Nephron progenitor cell (in vitro differentiated cells): Measurements from ENCODE around the gene NRIP3.

ENCODE experiments used
- DNase-seq: peaks from one replicate; pipeline ENCODE4 v3.0.0; 2021
- H3K27ac Mint-ChIP-seq: 2 replicates; pipeline ENCODE4 v1.8.0; 2021; ENCODE audit warnings: mild to moderate bottlenecking, moderate library complexity, mixed read lengths
- H3K27me3 Mint-ChIP-seq: 2 replicates; pipeline ENCODE4 v1.8.0; 2021; ENCODE audit warnings: mild to moderate bottlenecking, low read depth, mixed read lengths; ENCODE audit not compliant: poor library complexity
- H3K36me3 Mint-ChIP-seq: 2 replicates; pipeline ENCODE4 v1.8.0; 2021; ENCODE audit warnings: low read depth, mixed read lengths
- H3K4me1 Mint-ChIP-seq: 2 replicates; pipeline ENCODE4 v1.8.0; 2021; ENCODE audit warnings: mixed read lengths
- H3K4me3 Mint-ChIP-seq: 2 replicates; pipeline ENCODE4 v1.8.0; 2021; ENCODE audit warnings: mild to moderate bottlenecking, moderate library complexity, mixed read lengths
- H3K9me3 Mint-ChIP-seq: 2 replicates; pipeline ENCODE4 v1.8.0; 2021; ENCODE audit warnings: mild to moderate bottlenecking, moderate library complexity, mixed read lengths
- TF ChIP-seq, protein P1 (sequence below): fragments of 200-600 bp; sonication (generic); IDR thresholded peaks from 2 replicates; pipeline ENCODE4 v1.5.0; 2021; ENCODE audit warnings: antibody characterized with exemption

Gene NRIP3

DNA sequence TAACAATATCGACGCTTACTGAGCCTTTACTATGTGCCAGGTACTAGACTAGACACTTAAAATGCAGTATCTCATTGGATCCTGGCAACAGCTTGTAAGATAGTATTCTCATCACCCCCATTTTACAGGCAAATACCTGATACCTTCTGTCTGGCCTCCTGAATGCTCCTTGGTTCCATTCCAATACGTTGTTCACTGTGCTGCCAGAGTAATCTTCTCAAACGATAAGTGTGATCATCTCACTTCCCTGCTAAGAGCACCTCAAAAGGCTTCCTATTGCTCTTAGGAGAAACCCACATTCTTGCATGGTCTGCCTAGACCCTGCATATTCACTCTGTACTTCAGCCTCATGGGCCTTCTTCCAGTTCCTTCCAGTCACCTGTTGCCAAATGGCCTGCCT is 1.3 kb upstream of the NRIP3 start:
- Mint-ChIP-seq H3K4me1 (peaks cover 13% of the 10 kb centered on the region), H3K36me3 (no peaks in the 10 kb centered on the region), H3K9me3 (peaks cover 4% of the 10 kb centered on the region), H3K27ac (no peak overlapping the region), H3K4me3 (peak overlapping the region; percentile 73), H3K27me3 (peaks cover 93% of the 10 kb centered on the region)
- no peak for DNase-seq
- TF ChIP-seq, protein P1, sequence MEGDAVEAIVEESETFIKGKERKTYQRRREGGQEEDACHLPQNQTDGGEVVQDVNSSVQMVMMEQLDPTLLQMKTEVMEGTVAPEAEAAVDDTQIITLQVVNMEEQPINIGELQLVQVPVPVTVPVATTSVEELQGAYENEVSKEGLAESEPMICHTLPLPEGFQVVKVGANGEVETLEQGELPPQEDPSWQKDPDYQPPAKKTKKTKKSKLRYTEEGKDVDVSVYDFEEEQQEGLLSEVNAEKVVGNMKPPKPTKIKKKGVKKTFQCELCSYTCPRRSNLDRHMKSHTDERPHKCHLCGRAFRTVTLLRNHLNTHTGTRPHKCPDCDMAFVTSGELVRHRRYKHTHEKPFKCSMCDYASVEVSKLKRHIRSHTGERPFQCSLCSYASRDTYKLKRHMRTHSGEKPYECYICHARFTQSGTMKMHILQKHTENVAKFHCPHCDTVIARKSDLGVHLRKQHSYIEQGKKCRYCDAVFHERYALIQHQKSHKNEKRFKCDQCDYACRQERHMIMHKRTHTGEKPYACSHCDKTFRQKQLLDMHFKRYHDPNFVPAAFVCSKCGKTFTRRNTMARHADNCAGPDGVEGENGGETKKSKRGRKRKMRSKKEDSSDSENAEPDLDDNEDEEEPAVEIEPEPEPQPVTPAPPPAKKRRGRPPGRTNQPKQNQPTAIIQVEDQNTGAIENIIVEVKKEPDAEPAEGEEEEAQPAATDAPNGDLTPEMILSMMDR: no peak

GRCh38 chr11:9004183-9004926 is 554 bp upstream of the NRIP3 start:
- Mint-ChIP-seq H3K4me3 (peak overlapping the region; percentile 73), H3K27ac (no peak overlapping the region), H3K27me3 (peaks cover 94% of the 10 kb centered on the region), H3K4me1 (peaks cover 13% of the 10 kb centered on the region), H3K36me3 (no peaks in the 10 kb centered on the region), H3K9me3 (no peaks in the 10 kb centered on the region)
- peak; percentile 66 for DNase-seq
- TF ChIP-seq, protein P1: no peak

DNA sequence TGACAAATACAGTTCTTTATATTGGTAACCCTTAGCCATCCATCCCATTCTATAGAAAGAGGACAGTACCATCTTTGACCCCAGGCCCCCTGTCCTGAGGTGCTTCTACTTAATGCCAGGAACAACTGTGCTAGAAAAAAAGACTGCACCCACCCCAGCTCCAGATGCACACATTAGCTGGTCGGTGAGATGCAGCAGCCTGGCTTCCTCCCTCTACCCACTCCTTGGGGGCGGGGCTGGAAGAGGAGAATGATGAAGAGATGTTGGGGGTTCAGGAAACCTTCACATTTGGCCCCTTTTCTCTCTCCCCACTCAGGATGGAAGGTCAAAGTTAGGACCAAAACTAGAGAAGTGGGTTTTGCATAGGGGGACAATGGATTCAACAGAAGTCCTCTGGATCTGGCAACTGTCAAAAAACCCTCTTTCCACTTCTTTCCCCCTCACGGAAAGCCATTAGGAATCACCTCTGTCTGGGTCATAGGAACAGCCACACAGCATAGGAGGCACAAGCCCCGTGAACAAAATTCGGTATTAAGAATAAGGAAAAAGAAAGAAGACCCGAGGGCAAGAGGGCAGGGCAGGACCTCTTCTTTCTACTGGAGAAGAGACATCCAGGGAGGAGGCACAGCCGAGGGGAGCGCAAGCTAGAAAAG is 755 bp downstream of the NRIP3 start:
- Mint-ChIP-seq H3K27ac (no peak overlapping the region), H3K4me1 (peaks cover 13% of the 10 kb centered on the region), H3K27me3 (peaks cover 94% of the 10 kb centered on the region), H3K9me3 (no peaks in the 10 kb centered on the region), H3K36me3 (no peaks in the 10 kb centered on the region), H3K4me3 (peak overlapping the region; percentile 82)
- TF ChIP-seq, protein P1: no peak
- peak; percentile 16 for DNase-seq

- no peak overlapping the region for H3K27ac Mint-ChIP-seq
Measured at GRCh38 chr11:9001736-9002135, 2.1 kb downstream of the NRIP3 start.

DNA sequence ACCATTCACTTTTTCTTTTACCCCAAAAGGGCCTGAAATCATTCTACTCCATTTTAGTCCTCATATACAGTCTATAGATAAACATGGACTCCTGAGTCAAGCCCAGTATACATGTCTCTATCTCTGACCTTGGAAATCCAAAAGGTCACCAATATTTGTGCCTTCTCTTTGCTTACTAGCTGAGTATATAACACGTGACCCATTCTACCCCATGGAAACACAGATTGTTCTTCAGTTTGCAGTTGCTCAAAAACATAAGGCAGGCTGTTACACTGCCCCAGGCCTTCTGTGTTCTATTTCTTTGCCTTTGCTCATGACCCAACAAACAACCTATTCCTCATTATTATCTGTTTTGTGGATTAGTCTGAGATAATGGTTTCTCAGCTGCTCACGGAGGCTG is 5.8 kb downstream of the NRIP3 start:
- Mint-ChIP-seq H3K36me3 (no peaks in the 10 kb centered on the region), H3K9me3 (no peaks in the 10 kb centered on the region), H3K27me3 (peaks cover 58% of the 10 kb centered on the region), H3K27ac (no peak overlapping the region), H3K4me1 (peaks cover under 1% of the 10 kb centered on the region), H3K4me3 (no peak overlapping the region)
- no peak for DNase-seq
- TF ChIP-seq, protein P1: no peak

More at GRCh38 chr11:9001736-9002135, 2.1 kb downstream of the NRIP3 start:
- H3K9me3 Mint-ChIP-seq: no peaks in the 10 kb centered on the region
- TF ChIP-seq, protein P1: no peak
- H3K4me1 Mint-ChIP-seq: peaks cover 13% of the 10 kb centered on the region
- no peak overlapping the region for H3K4me3 Mint-ChIP-seq
- no peaks in the 10 kb centered on the region for H3K36me3 Mint-ChIP-seq
- no peak for DNase-seq
- H3K27me3 Mint-ChIP-seq: peaks cover 83% of the 10 kb centered on the region
